Ecto neural progenitor cell (in vitro differentiated cells): ENCODE measurements around the gene POPDC3.
"Not testable (repeated sequence)": the region's sequence is repeated elsewhere in the genome, so short reads cannot be mapped to it uniquely, and the experiment has no call there.

Experiments
- DNase-seq: peaks from one replicate; pipeline ENCODE4 v3.0.0-alpha.2; 2018; ENCODE audit warnings: low spot score

POPDC3 gene

GRCh38 chr6:105179244-105180065 is at the start of gene POPDC3:
Gene POPDC3 (minus strand): TSS chr6:105180014. CDS start chr6:105161909, 18,105 bp downstream.
- peak; percentile 76 for DNase-seq

DNA sequence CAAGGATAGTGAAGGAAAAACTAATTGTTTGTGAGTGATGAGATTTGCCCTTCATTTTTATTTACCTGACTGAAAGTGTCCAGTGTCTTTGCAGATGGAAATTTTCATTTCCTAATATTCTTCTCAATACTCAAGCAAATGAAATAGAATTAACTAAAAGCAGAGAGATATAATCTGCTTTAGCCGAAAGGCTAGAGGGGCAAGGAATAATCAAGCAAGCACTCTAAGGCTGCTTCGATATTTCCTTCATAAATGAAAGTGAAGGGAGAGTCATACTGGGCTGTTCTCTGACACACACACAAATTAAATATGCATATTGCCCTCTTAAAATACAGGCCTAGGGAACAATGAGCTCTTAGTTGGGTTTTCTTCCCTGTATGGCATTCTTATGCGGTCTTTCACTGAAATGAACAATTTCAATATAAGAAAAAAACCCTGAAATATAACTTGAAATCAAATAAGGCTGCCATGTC is 47.5 kb upstream of the POPDC3 start:
- DNase-seq = no peak

- no peak for DNase-seq
These were observed 46.9 kb upstream of the POPDC3 start for GRCh38 chr6:105226598-105227294.

DNA sequence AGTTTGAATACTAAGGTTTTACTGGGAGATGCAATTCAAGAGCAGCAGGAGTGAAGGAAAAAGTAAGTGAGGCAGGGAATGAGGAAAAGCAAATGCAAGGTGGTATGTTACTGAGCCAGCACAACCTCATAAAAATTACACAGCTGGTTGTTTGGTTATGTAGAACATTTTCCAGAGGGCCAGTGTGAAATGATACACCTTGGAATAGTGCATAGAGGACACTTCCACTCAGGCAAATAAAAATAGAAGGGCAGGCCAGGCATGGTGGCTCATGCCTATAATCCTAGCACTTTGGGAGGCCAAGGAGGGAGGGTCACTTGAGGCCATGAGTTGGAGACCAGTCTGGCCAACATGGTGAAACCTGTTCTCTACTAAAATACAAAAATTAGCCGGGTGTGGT is 43.4 kb upstream of the POPDC3 start:
- no peak for DNase-seq

GRCh38 chr6:105221219-105221618 is 41.4 kb upstream of the POPDC3 start:
- DNase-seq = not testable (repeated sequence)

- no peak for DNase-seq
These were observed 40.4 kb upstream of the POPDC3 start for GRCh38 chr6:105220186-105220585.

DNA sequence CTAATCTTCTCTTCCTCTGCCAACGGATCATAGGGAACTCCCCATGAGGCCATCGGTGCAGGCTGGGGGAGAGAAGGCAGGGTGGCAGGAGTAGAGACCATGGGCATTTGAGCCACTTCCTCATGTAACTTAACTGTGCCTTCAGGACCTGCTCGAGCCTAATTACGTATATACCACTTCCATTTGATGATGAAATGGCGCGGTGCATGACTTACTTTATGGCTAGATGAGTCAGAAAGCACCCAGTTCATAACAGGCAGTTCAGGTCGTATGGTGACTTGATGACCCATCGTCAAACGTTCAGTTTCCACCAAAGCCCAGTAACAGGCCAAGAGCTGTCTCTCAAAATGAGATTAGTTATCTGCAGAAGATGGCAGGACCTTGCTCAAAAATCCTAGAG is 39.4 kb upstream of the POPDC3 start:
- DNase-seq = not testable (repeated sequence)

DNA sequence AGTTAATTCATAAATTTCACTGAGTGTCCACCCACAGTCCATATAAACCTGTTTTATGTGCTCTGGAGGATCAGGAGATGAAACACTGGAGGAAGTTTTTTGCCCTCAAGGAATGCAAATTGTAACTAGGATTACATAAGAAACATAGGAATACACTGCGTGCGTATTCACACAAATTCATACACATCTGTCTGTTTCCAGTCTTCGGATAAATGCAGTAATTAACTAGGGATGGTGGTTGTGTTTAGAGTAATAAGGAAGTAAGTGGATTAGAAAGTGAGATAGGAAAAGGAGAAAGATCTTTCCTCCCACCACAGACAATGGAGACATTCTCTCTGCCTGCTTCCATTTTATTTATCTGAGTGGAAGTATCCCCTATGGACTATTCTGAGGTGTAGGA is 35.7 kb upstream of the POPDC3 start:
- no peak for DNase-seq

DNA sequence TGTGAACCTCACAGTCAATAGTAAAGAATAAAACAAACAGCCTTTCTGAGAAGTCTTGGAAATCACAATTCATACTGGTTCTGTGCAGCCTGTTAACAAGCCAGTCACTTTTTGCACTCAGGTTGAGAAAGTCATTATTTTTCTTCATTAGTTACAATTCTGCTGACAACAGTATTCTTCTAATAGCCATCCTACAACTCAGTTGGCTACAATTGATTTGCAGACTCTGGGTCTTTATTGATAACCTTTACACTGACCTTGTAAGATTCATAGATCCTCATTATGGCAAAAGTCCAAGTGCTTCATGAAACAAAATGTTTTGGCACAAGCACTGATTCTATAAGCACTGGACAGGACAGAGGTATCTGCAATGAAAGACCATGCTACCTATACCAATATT is 34.9 kb upstream of the POPDC3 start:
- DNase-seq = no peak

DNA sequence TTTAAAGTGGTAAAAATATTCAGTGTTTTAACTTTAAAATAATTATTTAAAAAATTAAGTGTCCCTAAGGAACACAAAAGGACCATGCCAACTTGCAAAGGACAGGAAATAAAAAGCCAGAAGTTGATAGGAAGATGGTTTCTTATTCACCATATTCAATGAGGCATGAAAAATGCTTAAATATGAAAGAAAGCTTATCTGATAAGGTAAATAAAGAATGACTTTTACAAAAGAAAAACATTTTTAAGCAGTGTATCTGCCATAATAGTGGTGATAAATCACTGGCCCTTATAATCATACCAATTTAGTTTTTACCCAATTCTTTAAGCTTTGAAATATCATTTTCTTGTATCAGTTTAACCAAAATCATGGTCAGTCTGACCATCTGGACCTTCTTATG is 33.5 kb upstream of the POPDC3 start:
- no peak for DNase-seq

GRCh38 chr6:105212587-105212986 is 32.8 kb upstream of the POPDC3 start:
- DNase-seq = no peak

DNA sequence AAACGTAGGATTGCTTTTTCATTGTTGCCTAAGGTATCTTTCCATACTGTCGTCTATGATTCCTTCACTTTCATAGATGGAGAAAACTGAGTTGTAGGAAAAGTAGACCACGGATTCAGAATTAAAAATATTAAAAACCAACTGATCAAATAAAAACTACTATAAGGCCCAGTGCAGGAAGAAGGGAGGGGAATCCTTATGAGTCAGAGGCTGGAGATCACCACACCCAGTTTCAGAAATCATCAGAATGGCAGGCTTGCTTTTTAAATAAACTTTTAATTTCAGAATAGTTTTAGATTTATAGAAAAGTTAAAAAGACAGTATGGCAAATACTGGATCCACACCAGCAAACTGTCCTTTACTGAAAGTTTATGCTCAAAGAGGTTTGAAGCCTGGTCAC is 32.0 kb upstream of the POPDC3 start:
- DNase-seq = no peak

DNA sequence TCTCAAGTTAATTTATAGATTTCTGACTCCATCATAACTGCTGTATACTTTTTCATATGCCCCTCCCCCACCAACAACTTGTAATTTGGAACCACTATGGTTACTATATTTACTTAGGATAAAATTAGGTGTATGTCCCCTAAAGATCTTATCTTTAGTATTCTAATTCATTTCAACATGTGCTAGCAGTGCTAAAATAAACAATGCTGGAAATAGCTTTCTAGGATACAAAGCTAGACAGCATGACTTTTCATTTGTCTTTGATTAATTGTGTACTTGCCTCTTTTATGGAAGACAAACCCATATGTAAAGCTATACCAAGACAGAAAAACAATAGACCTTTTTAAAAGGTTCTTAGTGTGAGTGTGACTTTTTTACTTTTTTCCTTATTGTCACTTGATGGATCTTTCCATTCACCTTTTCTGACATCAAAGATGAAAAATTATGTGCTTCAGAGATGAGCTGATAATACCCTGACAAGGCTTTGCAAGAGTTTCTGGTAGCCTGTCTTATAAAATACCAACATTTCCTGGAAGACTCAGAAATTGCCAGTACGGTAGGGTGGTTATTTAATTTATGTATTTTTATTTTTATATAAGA is 31.2 kb upstream of the POPDC3 start:
- no peak for DNase-seq

- DNase-seq = no peak
These were observed 30.3 kb upstream of the POPDC3 start for GRCh38 chr6:105209950-105210706.

GRCh38 chr6:105207524-105208269 is 27.9 kb upstream of the POPDC3 start:
- no peak for DNase-seq

GRCh38 chr6:105204768-105205167 is 25.0 kb upstream of the POPDC3 start:
- no peak for DNase-seq

- DNase-seq = no peak
These were observed 24.5 kb upstream of the POPDC3 start for GRCh38 chr6:105204331-105204730.

DNA sequence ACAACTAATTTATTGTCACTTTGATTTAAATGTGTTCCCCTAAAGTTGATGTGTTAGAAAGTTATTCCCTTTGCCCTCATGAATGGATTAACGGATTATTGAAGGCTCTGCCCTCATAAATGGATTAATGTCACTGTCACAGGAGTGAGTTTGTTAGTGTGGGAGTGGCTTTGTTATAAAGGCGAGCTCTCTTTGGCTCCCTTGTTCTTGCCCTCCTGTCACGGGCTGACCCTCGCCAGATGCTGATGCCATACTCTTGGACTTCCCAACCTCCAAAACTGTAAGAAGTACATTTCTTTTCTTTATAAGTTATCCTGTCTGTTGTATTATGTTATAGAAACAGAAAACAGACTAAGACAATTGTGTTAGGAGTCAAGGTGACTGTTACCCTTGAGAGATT is 22.7 kb upstream of the POPDC3 start:
- no peak for DNase-seq

- no peak for DNase-seq
These were observed 20.4 kb upstream of the POPDC3 start for GRCh38 chr6:105200133-105200730.

DNA sequence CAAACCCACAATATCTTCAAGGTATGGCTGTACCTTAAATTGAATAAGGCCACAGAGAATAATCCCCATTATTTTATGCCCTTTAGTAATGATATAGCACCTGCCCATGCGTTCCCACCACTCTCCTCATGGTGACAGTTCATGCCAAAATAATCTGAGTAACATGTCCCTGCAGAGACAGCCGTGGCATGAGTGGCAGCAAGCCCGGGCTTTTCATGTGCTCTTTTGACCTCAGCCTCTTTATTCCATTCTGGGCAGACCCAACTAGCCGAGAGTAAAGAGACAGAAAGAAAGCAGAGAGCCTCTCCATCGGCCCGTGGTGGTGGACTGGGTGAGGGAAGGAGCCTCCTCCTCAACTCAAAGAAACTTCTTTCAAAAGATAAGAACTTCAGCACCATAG is 19.9 kb upstream of the POPDC3 start:
- no peak for DNase-seq

- DNase-seq = no peak
These were observed 16.3 kb upstream of the POPDC3 start for GRCh38 chr6:105196076-105196475.
